K562 (cell line): ENCODE data around the gene PMVK. TPM values are rescaled to one million over a fixed set of nuclear protein-coding genes. Genes with fewer than 3 reads are reported as not detected.

Experiments used
- ATAC-seq: fragments of 200-7000 bp; cut with Tn5 transposase; 3 replicates; pipeline ENCODE4 v1.9.1; 2020; ENCODE audit warnings: moderate library complexity
- BruUV-seq: library from RNA; stranded (reverse); fragments of 400-500 nt; replicated peaks from 2 replicates; lab custom pipeline; 2021; lab: Mats Ljungman, UMichigan
- CTCF ChIA-PET: fragments of 300-600 bp; formaldehyde crosslinking; extraction: SDS; loops from one replicate; lab custom pipeline; 2021; ENCODE audit warnings: low intra/inter-chr PET ratio; lab: Yijun Ruan, JAX
- POLR2A ChIA-PET: fragments of 300-600, 350-650 bp; sonication (Branson Sonifier 250); formaldehyde crosslinking; extraction: SDS; loops from one replicate; lab custom pipeline; 2021; ENCODE audit warnings: antibody characterized with exemption, inconsistent platforms; lab: Yijun Ruan, JAX
- DNase-seq, 4 experiments: peaks; one replicate each; pipeline versions ENCODE4 v3.0.0 to v3.0.0-alpha.2; 2011 to 2018; ENCODE audit warnings: low spot score in 3 of 4, mixed read lengths in 3 of 4; ENCODE audit errors: extremely low read depth in 1 of 4
- FAIRE-seq: peaks from 2 replicates; lab custom pipeline; 2011; peaks lifted over from hg19 to GRCh38; lab: Jason Lieb, UNC
- H2AFZ ChIP-seq: 2 replicates; pipeline ENCODE4 v1.6.0; 2011; ENCODE audit warnings: low read depth, low read length, control low read depth, inconsistent platforms
- H3K27ac ChIP-seq: fragments of 200-600 bp; 3 replicates; pipeline ENCODE4 v1.8.0; 2011; ENCODE audit warnings: low read depth, mild to moderate bottlenecking, control low read depth, inconsistent platforms, low read length, moderate library complexity, mixed read lengths; ENCODE audit errors: extremely low read depth
- H3K27me3 ChIP-seq, 2 experiments: fragments of 300-600 bp in 1 of 2; 2 replicates in 1 of 2; 3 replicates in 1 of 2; pipeline versions ENCODE4 v1.6.0 to v1.8.0; 2011; ENCODE audit warnings: inconsistent platforms in 2 of 2, low read length in 2 of 2, mild to moderate bottlenecking in 1 of 2, mixed read lengths in 1 of 2, moderate library complexity in 1 of 2; ENCODE audit not compliant: control insufficient read depth in 2 of 2, insufficient read depth in 2 of 2
- H3K36me3 ChIP-seq: fragments of 300-600 bp; 3 replicates; pipeline ENCODE4 v1.8.0; 2011; ENCODE audit warnings: mild to moderate bottlenecking, low read length, inconsistent platforms; ENCODE audit not compliant: control insufficient read depth, insufficient read depth
- H3K4me1 ChIP-seq, 2 experiments: fragments of 200-600 bp in 1 of 2; replicated peaks in 1 of 2; 2 replicates in 1 of 2; 3 replicates in 1 of 2; pipeline versions ENCODE4 v1.5.1 to v1.8.0; 2011; ENCODE audit warnings: inconsistent platforms in 2 of 2, low read length in 2 of 2, mild to moderate bottlenecking in 1 of 2, mixed read lengths in 1 of 2, moderate library complexity in 1 of 2; ENCODE audit not compliant: control insufficient read depth in 2 of 2, insufficient read depth in 2 of 2
- H3K4me2 ChIP-seq: 2 replicates; pipeline ENCODE4 v1.6.1; 2011; ENCODE audit warnings: low read length, control low read depth, inconsistent platforms, mixed read lengths; ENCODE audit not compliant: insufficient read depth
- H3K4me3 ChIP-seq: fragments of 200-600 bp; sonication (generic), shearing (Covaris generic); 2 replicates; pipeline ENCODE4 v1.5.1; 2016; ENCODE audit warnings: control low read depth, inconsistent platforms
- H3K79me2 ChIP-seq: fragments of 200-600 bp; 3 replicates; pipeline ENCODE4 v1.8.0; 2011; ENCODE audit warnings: low read length, inconsistent platforms; ENCODE audit not compliant: control insufficient read depth, insufficient read depth
- H3K9ac ChIP-seq, 2 experiments: 2 replicates each; pipeline versions ENCODE4 v1.6.0 to v1.6.1; 2011; ENCODE audit warnings: low read depth in 2 of 2, low read length in 2 of 2, control low read depth in 1 of 2, inconsistent platforms in 1 of 2, mild to moderate bottlenecking in 1 of 2, mixed read lengths in 1 of 2; ENCODE audit not compliant: insufficient read depth in 1 of 2
- H3K9me1 ChIP-seq: one replicate; pipeline ENCODE4 v1.6.0; 2011; ENCODE audit warnings: inconsistent platforms, mild to moderate bottlenecking, low read length, moderate library complexity; ENCODE audit not compliant: control insufficient read depth, insufficient read depth
- H3K9me3 ChIP-seq: replicated peaks from 2 replicates; pipeline ENCODE4 v1.5.1; 2011; ENCODE audit warnings: low read depth, low read length, inconsistent platforms; ENCODE audit not compliant: control insufficient read depth, insufficient read depth
- H4K20me1 ChIP-seq: replicated peaks from 2 replicates; pipeline ENCODE4 v1.6.1; 2011; ENCODE audit warnings: low read length, inconsistent platforms, mixed read lengths; ENCODE audit not compliant: control insufficient read depth, insufficient read depth
- DEAF1 ChIP-seq: fragments of 450-650 bp; formaldehyde crosslinking; IDR thresholded peaks from 2 replicates; pipeline ENCODE4 v1.4.0; 2020; ENCODE audit warnings: mild to moderate bottlenecking, moderate library complexity
- MYNN ChIP-seq, 2 experiments: sonication (generic); formaldehyde crosslinking in 1 of 2; IDR thresholded peaks; 2 replicates each; pipeline versions ENCODE4 v1.5.0 to v1.6.1; 2016 to 2020; ENCODE audit warnings: antibody characterized with exemption in 1 of 2, missing genetic modification reagents in 1 of 2
- NEUROD1 ChIP-seq: fragments of 150-350 bp; IDR thresholded peaks from 2 replicates; pipeline ENCODE4 v1.6.1; 2014; ENCODE audit warnings: borderline replicate concordance, low read length, low read depth; ENCODE audit not compliant: partially characterized antibody
- RFX1 ChIP-seq: fragments of 450-650 bp; IDR thresholded peaks from 2 replicates; pipeline ENCODE4 v1.6.1; 2016; ENCODE audit warnings: mild to moderate bottlenecking, moderate library complexity
- WGBS: fragments of 100-300 bp; shearing (Covaris generic); methylation state at CpG from one replicate; pipeline ENCODE4 v1.1.6; 2016; ENCODE audit warnings: low coverage, mixed read lengths; ENCODE audit not compliant: insufficient coverage; ENCODE audit errors: missing lambda C conversion rate; 5-methylcytosine and 5-hydroxymethylcytosine counted together
- in situ Hi-C: fragments of 300-500 bp; cut with MboI; formaldehyde crosslinking; loops from 4 replicates; pipeline ENCODE4 v1.15.0; 2018; ENCODE audit warnings: inconsistent platforms, mixed read lengths
- intact Hi-C: fragments of 100-400 bp; cut with micrococcal nuclease; formaldehyde crosslinking; loops from 2 replicates; pipeline ENCODE4 v1.14.2; 2022
- polyA plus RNA-seq, 8 experiments: library from polyadenylated mRNA; depleted of rRNA in 4 of 8; stranded (reverse) in 5 of 8; unstranded in 3 of 8; fragments of >200 nt; fragmentation: Nextera tagmentation in 2 of 8; fragmentation: Illumina TruSeq in 1 of 8; extraction: Ambion mirVana in 2 of 8; extraction: Trizol in 1 of 8; gene quantifications; 2 replicates each; pipeline versions ENCODE4 v1.2.1 to v1.2.3, GENCODE V29; 2011 to 2014; ENCODE audit warnings: inconsistent platforms in 1 of 8, missing spikeins in 1 of 8
- total RNA-seq, 7 experiments: library from RNA; depleted of rRNA in 6 of 7; stranded (reverse); fragments of >200 nt in 6 of 7; fragmentation: Illumina TruSeq in 2 of 7; extraction: Trizol in 2 of 7; gene quantifications; 2 replicates each; pipeline versions ENCODE4 v1.2.1 to v1.2.3, GENCODE V29; 2011 to 2021; ENCODE audit warnings: low replicate concordance in 1 of 7
- TF ChIP-seq, protein P1 (sequence below): fragments of 250-450 bp; sonication (Bioruptor Pico); IDR thresholded peaks from 2 replicates; pipeline ENCODE4 v1.5.0; 2021; ENCODE audit warnings: mild to moderate bottlenecking, moderate library complexity

The PMVK gene
- total and polyA plus RNA-seq, 9 of the 15 experiments (the other 6 are each of a cell fraction or from before 2014, with no cell fraction given): 1.1 to 15.3 (median 6.3) TPM

DNA sequence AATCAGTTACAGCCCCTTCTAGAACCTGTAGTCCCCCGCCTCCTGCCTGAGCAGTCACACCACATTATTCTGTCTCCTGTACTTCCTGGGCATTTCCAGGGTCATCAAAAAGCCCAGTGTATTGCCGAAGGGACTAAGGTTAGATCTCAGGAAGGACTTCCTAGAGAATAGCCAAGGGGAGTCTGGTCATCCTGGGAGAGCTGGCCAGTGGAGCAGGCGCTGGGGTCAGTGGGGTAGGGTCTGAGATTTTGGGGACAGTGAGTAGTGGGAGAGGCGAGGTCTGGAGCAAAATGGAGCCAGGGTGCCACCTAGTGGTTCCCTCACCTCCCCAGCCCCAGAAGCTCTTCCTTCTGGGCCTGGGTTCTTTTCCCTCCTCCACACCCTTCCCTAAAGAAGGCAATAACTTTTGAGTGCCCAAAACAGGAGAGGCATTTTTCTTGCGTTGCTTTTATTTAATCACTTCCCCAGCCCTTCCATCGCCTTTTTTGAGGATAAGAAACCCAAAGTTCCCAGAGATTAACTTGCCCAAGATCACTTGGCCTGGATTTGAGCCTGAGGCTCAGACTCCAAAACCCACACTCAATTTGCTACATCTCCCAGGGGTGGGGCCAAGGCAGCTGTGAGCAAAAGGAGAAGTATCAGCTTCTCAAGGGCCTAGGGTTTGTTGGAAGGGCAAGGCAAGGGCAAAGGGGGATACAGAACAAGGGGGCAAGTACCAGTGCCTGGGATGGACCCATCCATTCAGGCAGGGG is 7.3 kb upstream of the PMVK start (continued):
- no peak for TF ChIP-seq NEUROD1
- peak; percentile 69 for TF ChIP-seq DEAF1 (CRISPR knock-in tag)

GRCh38 chr1:154941333-154942013 is 5.0 kb upstream of the PMVK start:
- H3K4me2 ChIP-seq: no peak overlapping the region
- H3K4me3 ChIP-seq: no peak overlapping the region
- ChIA-PET CTCF (no interaction called here), POLR2A (no interaction called here)
- in situ Hi-C loops: no loop called here
- TF ChIP-seq MYNN (IDR thresholded peaks at IDR 0.05) (0 out of 2 replicates have a peak, but pooled peaks have one; percentile 24), MYNN (CRISPR knock-in tag; IDR thresholded peaks at IDR 0.05) (no peak), RFX1 (peak; percentile 86)
- TF ChIP-seq, protein P1, sequence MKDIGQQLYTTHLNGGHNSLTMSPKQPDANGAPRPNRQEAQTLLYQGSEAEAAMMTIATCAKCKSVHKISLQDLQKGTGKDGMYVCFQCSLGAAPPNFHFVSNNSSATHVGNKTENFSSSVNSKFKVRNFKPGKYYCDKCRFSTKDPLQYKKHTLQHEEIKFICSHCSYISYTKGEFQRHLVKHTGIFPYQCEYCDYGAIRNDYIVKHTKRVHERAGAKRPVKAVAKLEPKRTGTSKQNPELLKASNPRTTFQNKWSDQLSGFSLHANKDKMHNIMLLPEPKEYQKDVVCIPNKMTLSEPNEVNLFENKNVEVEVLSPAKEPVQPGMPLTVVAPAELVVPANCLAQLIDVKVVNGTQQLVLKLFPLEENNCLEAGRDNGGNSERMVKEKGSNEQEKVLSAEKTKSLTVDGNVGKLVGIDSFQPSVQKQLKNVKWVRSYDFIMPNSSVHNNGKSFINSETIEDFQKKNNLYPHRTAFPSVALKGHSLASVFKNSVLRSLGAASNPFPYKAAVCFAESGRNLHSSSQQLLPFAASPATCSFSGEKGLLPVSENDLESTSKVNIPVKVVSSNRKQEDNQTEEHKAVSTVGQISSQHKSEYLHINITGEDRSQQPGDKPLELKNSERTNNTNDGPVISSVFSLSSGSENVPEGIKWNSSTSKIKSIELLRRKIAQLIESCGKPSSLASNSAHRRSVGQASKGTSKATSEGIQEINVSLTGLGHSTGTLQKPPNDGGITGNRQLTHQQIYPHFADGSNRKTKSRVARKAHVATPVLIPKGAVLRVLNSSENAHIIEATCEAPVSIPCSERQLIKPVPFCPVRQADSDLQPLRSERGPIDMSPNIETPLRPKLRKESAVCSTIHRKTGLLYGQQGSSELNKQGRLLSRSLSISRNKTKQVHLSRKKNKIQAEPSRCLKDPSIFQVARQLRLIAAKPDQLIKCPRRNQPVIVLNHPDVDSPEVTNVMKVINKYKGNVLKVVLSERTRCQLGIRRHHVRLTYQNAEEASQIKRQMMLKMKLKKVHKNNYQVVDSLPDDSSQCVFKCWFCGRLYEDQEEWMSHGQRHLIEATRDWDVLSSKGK (CRISPR knock-in tag): no peak
- H3K36me3 ChIP-seq: no peaks in the 10 kb centered on the region
- H3K9me3 ChIP-seq: no peaks in the 10 kb centered on the region
- H3K9me1 ChIP-seq: no peaks in the 10 kb centered on the region
- WGBS: 77% methylated on average over 5 of the region's 5 CpGs
- intact Hi-C loops: no loop called here
- peak in 2 of 4 experiments; percentile 34 to 40 for DNase-seq
- FAIRE-seq: no peak
- peaks cover 34 to 54% of the 10 kb centered on the region in 2 experiments; a peak in 4 of 5 replicates for H3K4me1 ChIP-seq
- ATAC-seq: no peak
- H2AFZ ChIP-seq: no peak overlapping the region
- BruUV-seq: no TSS peak
- H3K27me3 ChIP-seq: no peaks in the 10 kb centered on the region
- H4K20me1 ChIP-seq: 0 out of 2 replicates have a peak, but pooled peaks cover 3% of the 10 kb centered on the region
- no peaks in the 10 kb centered on the region for H3K79me2 ChIP-seq
- no peak overlapping the region for H3K27ac ChIP-seq
- peak overlapping the region in 1 of 2 experiments; percentile 24; a peak in 1 of 4 replicates for H3K9ac ChIP-seq
